ENCODE results near the gene QARS1.

Gene QARS1

GRCh38 chr3:49124991-49125670 is 20.6 kb upstream of the QARS1 start:
- DNase-seq (ENCODE audit: low read depth) = no peak
- no peak overlapping the region for H3K4me3 ChIP-seq (ENCODE audit: low read length)
- TF ChIP-seq, protein P1, sequence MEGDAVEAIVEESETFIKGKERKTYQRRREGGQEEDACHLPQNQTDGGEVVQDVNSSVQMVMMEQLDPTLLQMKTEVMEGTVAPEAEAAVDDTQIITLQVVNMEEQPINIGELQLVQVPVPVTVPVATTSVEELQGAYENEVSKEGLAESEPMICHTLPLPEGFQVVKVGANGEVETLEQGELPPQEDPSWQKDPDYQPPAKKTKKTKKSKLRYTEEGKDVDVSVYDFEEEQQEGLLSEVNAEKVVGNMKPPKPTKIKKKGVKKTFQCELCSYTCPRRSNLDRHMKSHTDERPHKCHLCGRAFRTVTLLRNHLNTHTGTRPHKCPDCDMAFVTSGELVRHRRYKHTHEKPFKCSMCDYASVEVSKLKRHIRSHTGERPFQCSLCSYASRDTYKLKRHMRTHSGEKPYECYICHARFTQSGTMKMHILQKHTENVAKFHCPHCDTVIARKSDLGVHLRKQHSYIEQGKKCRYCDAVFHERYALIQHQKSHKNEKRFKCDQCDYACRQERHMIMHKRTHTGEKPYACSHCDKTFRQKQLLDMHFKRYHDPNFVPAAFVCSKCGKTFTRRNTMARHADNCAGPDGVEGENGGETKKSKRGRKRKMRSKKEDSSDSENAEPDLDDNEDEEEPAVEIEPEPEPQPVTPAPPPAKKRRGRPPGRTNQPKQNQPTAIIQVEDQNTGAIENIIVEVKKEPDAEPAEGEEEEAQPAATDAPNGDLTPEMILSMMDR (conservative IDR thresholded peaks at IDR 0.05; ENCODE audit: low read depth, low read length) = no peak

DNA sequence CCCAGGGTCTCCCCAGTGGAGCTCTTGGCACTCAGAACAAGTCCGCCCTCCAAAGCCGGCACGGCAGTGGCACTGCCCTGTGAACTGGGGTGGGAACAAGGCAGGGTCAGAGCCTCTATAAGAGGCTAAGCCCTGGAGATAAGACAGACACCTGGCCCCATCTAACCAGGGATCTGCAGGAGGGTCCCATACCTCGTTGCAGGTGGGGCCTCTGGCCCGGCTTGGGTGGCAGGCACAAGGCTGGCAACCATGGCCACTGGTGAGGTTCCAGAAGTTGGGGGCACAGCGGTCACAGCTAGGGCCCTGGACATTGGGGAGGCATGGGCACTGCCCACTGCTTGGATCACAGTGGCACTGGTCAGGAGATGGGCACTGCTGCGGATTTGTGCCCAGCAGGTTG is 19.6 kb upstream of the QARS1 start:
- DNase-seq (ENCODE audit: low read depth) = no peak
- no peak overlapping the region for H3K4me3 ChIP-seq (ENCODE audit: low read length)
- TF ChIP-seq, protein P1 (conservative IDR thresholded peaks at IDR 0.05; ENCODE audit: low read depth, low read length) = no peak

DNA sequence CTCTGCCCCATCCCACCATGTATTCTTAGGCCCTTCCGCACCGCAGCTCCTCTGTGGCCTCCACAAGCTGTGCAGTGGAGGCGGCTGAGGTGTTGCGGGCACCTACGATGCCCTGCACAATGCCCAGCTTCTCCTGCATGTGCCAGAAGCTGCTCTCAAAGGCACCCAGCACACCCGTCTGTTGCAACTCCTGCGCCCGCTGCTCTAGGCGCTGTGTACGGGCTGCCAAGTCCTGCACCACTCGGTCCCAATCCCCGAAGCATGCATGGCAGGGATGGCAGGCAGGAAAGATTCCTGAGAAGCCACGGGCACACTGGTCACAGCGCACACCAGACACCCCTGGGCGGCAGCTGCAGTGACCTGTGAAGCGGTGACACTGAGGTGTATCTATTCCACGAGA is 19.1 kb upstream of the QARS1 start:
- TF ChIP-seq, protein P1 (conservative IDR thresholded peaks at IDR 0.05; ENCODE audit: low read depth, low read length) = no peak
- no peak overlapping the region for H3K4me3 ChIP-seq (ENCODE audit: low read length)

DNA sequence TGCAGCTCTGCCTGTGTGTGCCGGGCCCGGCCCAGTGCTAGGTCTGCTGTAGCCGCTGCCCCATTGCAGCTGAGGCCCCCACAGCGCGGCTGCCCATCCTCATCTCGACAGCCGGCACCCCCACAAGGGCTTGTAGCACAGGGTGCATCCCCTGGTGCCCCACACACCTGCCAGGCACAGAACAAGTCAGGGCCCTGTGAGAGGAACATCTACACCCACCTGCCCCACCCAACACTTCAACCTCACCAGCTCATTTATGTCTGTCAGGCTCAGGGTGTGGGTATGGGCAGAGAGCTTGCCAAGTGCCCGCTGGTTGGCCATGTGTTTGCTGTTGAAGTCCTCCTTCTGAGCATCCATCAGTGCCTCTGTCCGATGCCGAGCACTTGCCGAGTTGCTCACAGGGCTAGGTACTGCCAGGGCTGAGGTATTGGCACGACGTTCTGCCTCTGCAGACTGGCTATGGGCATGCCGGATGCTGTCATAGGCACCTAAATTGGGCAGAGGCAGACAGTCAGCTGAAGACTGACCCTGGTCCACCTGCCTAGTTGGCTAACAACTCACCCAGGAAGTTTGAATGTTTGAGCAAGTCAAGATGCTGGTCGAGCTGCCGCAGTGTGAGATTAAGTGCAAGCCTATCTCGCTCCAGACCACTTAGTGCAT is 18.5 kb upstream of the QARS1 start:
- TF ChIP-seq, protein P1 (conservative IDR thresholded peaks at IDR 0.05; ENCODE audit: low read depth, low read length) = no peak
- DNase-seq (ENCODE audit: low read depth) = no peak
- no peak overlapping the region for H3K4me3 ChIP-seq (ENCODE audit: low read length)

More for the DNA sequence above, 19.1 kb upstream of the QARS1 start:
- no peak for DNase-seq (ENCODE audit: low read depth)

- H3K4me3 ChIP-seq (ENCODE audit: low read length) = no peak overlapping the region
- TF ChIP-seq, protein P1 (conservative IDR thresholded peaks at IDR 0.05; ENCODE audit: low read depth, low read length) = no peak
- no peak for DNase-seq (ENCODE audit: low read depth)
These were observed 17.9 kb upstream of the QARS1 start for GRCh38 chr3:49122451-49122850.

DNA sequence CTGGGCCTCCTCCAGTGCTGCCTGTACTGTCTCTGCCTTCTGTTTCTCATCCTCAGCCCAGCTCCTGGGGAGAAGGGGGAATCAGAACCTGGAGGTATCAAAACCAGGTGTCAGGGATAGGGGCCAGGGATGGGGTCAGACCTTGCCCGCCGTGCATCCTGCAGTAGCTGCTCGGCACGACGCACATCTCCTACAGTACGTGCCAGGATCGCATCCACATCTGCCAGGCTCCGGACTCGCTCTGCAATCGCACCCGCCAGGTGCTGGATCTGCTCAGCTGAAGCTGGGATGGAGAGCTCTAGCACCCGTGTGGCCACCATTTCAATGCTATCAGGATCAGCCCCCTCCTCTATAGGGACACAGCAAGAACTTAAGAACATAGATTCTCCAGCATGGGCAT is 17.5 kb upstream of the QARS1 start:
- no peak overlapping the region for H3K4me3 ChIP-seq (ENCODE audit: low read length)
- TF ChIP-seq, protein P1 (conservative IDR thresholded peaks at IDR 0.05; ENCODE audit: low read depth, low read length) = no peak
- no peak for DNase-seq (ENCODE audit: low read depth)

All from retinal pigment epithelial cell (primary cell).